Measurements from ENCODE around the gene NDEL1.

Gene NDEL1

DNA sequence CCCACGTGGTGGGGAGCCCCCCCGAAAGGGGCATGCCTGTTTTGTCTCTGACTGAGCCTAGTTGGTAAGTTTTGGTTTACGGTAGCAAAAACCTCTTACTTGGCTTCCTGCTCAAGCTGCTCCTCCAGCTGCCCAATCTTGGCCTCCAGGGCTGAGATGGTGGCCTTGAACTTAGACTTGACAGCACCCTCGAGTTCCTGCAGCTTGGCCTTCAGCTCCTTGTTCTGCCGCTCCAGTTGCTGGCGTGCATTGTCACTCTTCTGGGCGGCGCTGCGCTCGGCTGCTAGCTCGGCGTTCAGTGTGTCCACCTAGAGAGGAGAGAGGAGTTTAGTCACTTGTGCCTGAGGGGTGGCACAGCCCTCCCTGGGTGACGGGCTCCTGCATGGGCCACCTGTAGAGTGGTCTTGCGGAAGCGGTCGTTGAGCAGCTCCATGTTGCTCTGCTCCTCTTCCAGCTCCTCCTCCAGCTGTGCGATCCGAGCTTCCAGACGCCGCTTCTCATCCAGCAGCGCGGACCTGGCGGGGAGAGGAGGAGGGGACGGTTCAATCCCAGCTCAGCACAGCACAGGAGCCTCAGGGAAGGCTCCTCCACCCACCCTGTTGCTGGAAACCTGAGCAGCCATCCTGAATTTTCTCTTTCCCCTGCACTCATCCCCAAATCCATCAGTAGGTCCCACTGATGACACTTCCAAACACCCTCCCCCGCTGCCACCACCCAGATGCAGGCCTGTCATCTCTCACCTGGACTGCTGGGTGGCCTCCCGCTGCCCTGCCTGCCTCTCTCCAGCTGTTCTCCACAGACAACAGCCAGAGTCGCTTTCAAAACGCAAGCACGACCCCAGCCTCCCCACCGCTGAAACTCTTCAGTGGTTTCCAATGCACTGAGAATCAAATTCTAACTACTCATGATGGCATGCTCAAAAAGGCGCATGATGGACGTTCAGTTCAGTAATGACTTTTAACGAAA is 44.6 kb downstream of the NDEL1 start:
- H3K9me3 ChIP-seq (ENCODE audit: low read depth, low read length), result peaks cover 2% of the 10 kb centered on the region; the same call in 1 of the 2 replicates
- H3K36me3 ChIP-seq (ENCODE audit: insufficient read depth, low read length), result peaks cover 96% of the 10 kb centered on the region
- no peak overlapping the region for H3K9ac ChIP-seq (ENCODE audit: insufficient read length)
- DNase-seq (ENCODE audit: low read depth, low spot score), result no peak
- no peak overlapping the region for H3K27ac ChIP-seq
- H3K4me3 ChIP-seq, result no peak overlapping the region
- TF ChIP-seq EZH2 (IDR thresholded peaks at IDR 0.05) (no peak), POLR2AphosphoS5 (IDR thresholded peaks at IDR 0.05; ENCODE audit: borderline replicate concordance, low read depth, low read length) (no peak), FOXP2 (optimal IDR thresholded peaks at IDR 0.05; ENCODE audit: control extremely low read depth, extremely low read length, insufficient read depth) (no peak)

- peaks cover 96% of the 10 kb centered on the region for H3K36me3 ChIP-seq (ENCODE audit: insufficient read depth, low read length)
- no peak overlapping the region for H3K27ac ChIP-seq
- no peak for DNase-seq (ENCODE audit: low read depth, low spot score)
Measured at GRCh38 chr17:8481089-8481488, 45.4 kb downstream of the NDEL1 start.

GRCh38 chr17:8481703-8482102 is 46.0 kb downstream of the NDEL1 start:
- Histone ChIP-seq H3K36me3 (ENCODE audit: insufficient read depth, low read length) (peaks cover 95% of the 10 kb centered on the region), H3K4me3 (no peak overlapping the region), H3K27ac (no peak overlapping the region), H3K9ac (ENCODE audit: insufficient read length) (no peak overlapping the region), H3K9me3 (ENCODE audit: low read depth, low read length) (peaks cover 9% of the 10 kb centered on the region; the same call in 1 of the 2 replicates)
- DNase-seq (ENCODE audit: low read depth, low spot score), result no peak
- TF ChIP-seq POLR2AphosphoS5 (IDR thresholded peaks at IDR 0.05; ENCODE audit: borderline replicate concordance, low read depth, low read length) (no peak), FOXP2 (optimal IDR thresholded peaks at IDR 0.05; ENCODE audit: control extremely low read depth, extremely low read length, insufficient read depth) (no peak), EZH2 (IDR thresholded peaks at IDR 0.05) (no peak)

More at GRCh38 chr17:8481089-8481488, 45.4 kb downstream of the NDEL1 start:
- TF ChIP-seq FOXP2 (optimal IDR thresholded peaks at IDR 0.05; ENCODE audit: control extremely low read depth, extremely low read length, insufficient read depth) (no peak), POLR2AphosphoS5 (IDR thresholded peaks at IDR 0.05; ENCODE audit: borderline replicate concordance, low read depth, low read length) (no peak), EZH2 (IDR thresholded peaks at IDR 0.05) (no peak)
- Histone ChIP-seq H3K9ac (ENCODE audit: insufficient read length) (no peak overlapping the region), H3K9me3 (ENCODE audit: low read depth, low read length) (peaks cover 9% of the 10 kb centered on the region; the same call in 1 of the 2 replicates), H3K4me3 (no peak overlapping the region)

GRCh38 chr17:8482546-8482945 is 46.9 kb downstream of the NDEL1 start:
- H3K36me3 ChIP-seq (ENCODE audit: insufficient read depth, low read length), result peaks cover 95% of the 10 kb centered on the region
- no peak overlapping the region for H3K9ac ChIP-seq (ENCODE audit: insufficient read length)
- DNase-seq (ENCODE audit: low read depth, low spot score), result no peak
- H3K9me3 ChIP-seq (ENCODE audit: low read depth, low read length), result peaks cover 9% of the 10 kb centered on the region; the same call in 1 of the 2 replicates
- TF ChIP-seq FOXP2 (optimal IDR thresholded peaks at IDR 0.05; ENCODE audit: control extremely low read depth, extremely low read length, insufficient read depth) (no peak), EZH2 (IDR thresholded peaks at IDR 0.05) (no peak), POLR2AphosphoS5 (IDR thresholded peaks at IDR 0.05; ENCODE audit: borderline replicate concordance, low read depth, low read length) (no peak)
- H3K4me3 ChIP-seq, result no peak overlapping the region
- no peak overlapping the region for H3K27ac ChIP-seq

GRCh38 chr17:8484465-8484864 is 48.8 kb downstream of the NDEL1 start:
- Histone ChIP-seq H3K4me3 (no peak overlapping the region), H3K27ac (no peak overlapping the region), H3K36me3 (ENCODE audit: insufficient read depth, low read length) (peaks cover 89% of the 10 kb centered on the region), H3K9me3 (ENCODE audit: low read depth, low read length) (peaks cover 9% of the 10 kb centered on the region; the same call in 1 of the 2 replicates), H3K9ac (ENCODE audit: insufficient read length) (no peak overlapping the region)
- TF ChIP-seq FOXP2 (optimal IDR thresholded peaks at IDR 0.05; ENCODE audit: control extremely low read depth, extremely low read length, insufficient read depth) (no peak), EZH2 (IDR thresholded peaks at IDR 0.05) (no peak)
- no peak for DNase-seq (ENCODE audit: low read depth, low spot score)

GRCh38 chr17:8485491-8485890 is 49.8 kb downstream of the NDEL1 start:
- Histone ChIP-seq H3K36me3 (ENCODE audit: insufficient read depth, low read length) (peaks cover 83% of the 10 kb centered on the region), H3K4me3 (no peak overlapping the region), H3K9me3 (ENCODE audit: low read depth, low read length) (peaks cover 9% of the 10 kb centered on the region; the same call in 1 of the 2 replicates), H3K27ac (no peak overlapping the region), H3K9ac (ENCODE audit: insufficient read length) (no peak overlapping the region)
- no peak for TF ChIP-seq POLR2AphosphoS5 (IDR thresholded peaks at IDR 0.05; ENCODE audit: borderline replicate concordance, low read depth, low read length)
- no peak for TF ChIP-seq FOXP2 (optimal IDR thresholded peaks at IDR 0.05; ENCODE audit: control extremely low read depth, extremely low read length, insufficient read depth)
- no peak for TF ChIP-seq EZH2 (IDR thresholded peaks at IDR 0.05)
- no peak for DNase-seq (ENCODE audit: low read depth, low spot score)

DNA sequence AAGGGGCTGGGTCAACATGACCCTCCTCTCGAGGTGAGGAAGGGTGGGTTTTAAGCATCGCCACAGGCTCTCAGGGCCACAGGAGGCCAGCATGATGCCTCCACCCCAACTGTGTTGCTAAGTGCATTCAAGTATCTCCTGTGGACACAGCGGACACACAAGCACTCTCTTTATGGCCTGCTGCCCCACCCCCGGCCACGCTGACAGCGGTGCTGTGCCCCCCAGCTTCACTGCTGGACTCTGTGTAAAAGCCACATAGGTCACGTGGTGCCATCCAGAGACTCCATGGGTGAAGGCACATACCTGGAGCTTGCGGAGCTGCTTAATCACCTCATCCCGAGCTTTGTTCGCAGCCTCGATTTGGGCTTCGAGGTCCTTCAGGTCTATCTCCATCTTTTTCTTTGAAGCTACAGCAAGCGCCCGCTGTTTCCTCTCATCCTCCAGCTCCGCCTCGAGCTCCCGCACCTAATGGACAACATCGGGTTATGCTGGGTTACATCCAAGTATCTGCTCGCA is 51.5 kb downstream of the NDEL1 start:
- no peak for DNase-seq (ENCODE audit: low read depth, low spot score)
- Histone ChIP-seq H3K4me3 (no peak overlapping the region), H3K27ac (no peak overlapping the region), H3K9me3 (ENCODE audit: low read depth, low read length) (peaks cover 9% of the 10 kb centered on the region; the same call in 1 of the 2 replicates), H3K9ac (ENCODE audit: insufficient read length) (no peak overlapping the region), H3K36me3 (ENCODE audit: insufficient read depth, low read length) (peaks cover 86% of the 10 kb centered on the region)
- TF ChIP-seq EZH2 (IDR thresholded peaks at IDR 0.05) (no peak), POLR2AphosphoS5 (IDR thresholded peaks at IDR 0.05; ENCODE audit: borderline replicate concordance, low read depth, low read length) (no peak), FOXP2 (optimal IDR thresholded peaks at IDR 0.05; ENCODE audit: control extremely low read depth, extremely low read length, insufficient read depth) (no peak)

GRCh38 chr17:8487743-8488142 is 52.1 kb downstream of the NDEL1 start:
- H3K36me3 ChIP-seq (ENCODE audit: insufficient read depth, low read length), result peaks cover 86% of the 10 kb centered on the region
- no peak overlapping the region for H3K9ac ChIP-seq (ENCODE audit: insufficient read length)
- no peak for TF ChIP-seq EZH2 (IDR thresholded peaks at IDR 0.05)
- TF ChIP-seq POLR2AphosphoS5 (IDR thresholded peaks at IDR 0.05; ENCODE audit: borderline replicate concordance, low read depth, low read length), result no peak
- no peak overlapping the region for H3K27ac ChIP-seq
- no peak for DNase-seq (ENCODE audit: low read depth, low spot score)
- H3K4me3 ChIP-seq, result no peak overlapping the region
- peaks cover 9% of the 10 kb centered on the region; the same call in 1 of the 2 replicates for H3K9me3 ChIP-seq (ENCODE audit: low read depth, low read length)

All from SK-N-MC (cell line).